Epithelial cell of esophagus (primary cell): ENCODE data around the gene SERGEF.
A peak's percentile ranks its signal among the peaks of the same experiment; 100 is the strongest.

Experiments
- DNase-seq: peaks from one replicate; pipeline ENCODE4 v3.0.0; 2010; ENCODE audit warnings: low read depth
- H3K4me3 ChIP-seq: 2 replicates; pipeline ENCODE4 v1.5.1; 2011; ENCODE audit warnings: mild to moderate bottlenecking, low read length, control low read depth
- CTCF ChIP-seq: IDR thresholded peaks from 2 replicates; pipeline ENCODE4 v1.5.1; 2011; ENCODE audit warnings: low read depth, mild to moderate bottlenecking, low read length, control low read depth, inconsistent platforms; ENCODE audit not compliant: insufficient read depth; ENCODE audit errors: missing control alignments

Gene SERGEF

GRCh38 chr11:17828311-17828751 is 184.5 kb downstream of the SERGEF start:
- H3K4me3 ChIP-seq, result no peak overlapping the region
- TF ChIP-seq CTCF, result no peak
- DNase-seq, result no peak

GRCh38 chr11:17827006-17827405 is 185.8 kb downstream of the SERGEF start:
- peak; percentile 55 for TF ChIP-seq CTCF
- DNase-seq, result peak; percentile 43
- no peak overlapping the region for H3K4me3 ChIP-seq

GRCh38 chr11:17822401-17822781 is 190.5 kb downstream of the SERGEF start:
- DNase-seq, result no peak
- TF ChIP-seq CTCF, result no peak
- no peak overlapping the region for H3K4me3 ChIP-seq

GRCh38 chr11:17821648-17822400 is 191.0 kb downstream of the SERGEF start:
- DNase-seq, result peak; percentile 47
- no peak overlapping the region for H3K4me3 ChIP-seq
- no peak for TF ChIP-seq CTCF

DNA sequence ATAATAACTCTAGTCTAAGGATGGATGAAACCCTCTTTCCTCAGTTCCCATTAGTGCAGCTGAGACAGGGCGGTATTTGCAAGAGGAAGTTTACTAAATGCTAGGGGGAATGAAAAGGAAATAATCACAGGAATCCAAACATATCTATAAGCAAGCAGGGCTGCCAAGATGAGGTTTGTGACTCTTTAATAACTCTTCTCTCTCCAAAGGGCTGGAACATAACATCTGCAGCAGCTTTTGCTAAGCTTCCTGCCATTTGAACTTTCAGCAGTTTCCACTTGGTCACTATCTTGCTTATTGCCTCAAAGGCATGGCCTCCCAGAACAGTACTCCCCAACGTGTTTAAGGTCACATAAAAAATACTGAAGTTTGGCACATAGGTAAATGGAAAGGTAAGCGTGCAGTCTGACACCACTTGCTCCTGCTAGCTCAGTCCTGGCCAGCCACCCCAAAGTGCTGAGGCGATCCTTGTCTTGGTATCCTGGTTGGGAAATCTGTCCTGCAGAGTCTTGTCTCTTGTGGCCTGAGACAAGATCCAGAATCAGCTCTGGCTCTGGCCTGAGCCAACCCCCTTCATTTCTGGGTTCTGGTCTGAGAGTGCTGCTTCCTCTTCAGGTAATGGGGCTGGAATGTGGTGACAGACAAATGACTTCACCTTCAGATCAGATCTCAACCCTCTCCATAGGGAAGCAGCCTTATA is 196.5 kb downstream of the SERGEF start:
- peak; percentile 78 for DNase-seq
- TF ChIP-seq CTCF, result no peak
- H3K4me3 ChIP-seq, result no peak overlapping the region

DNA sequence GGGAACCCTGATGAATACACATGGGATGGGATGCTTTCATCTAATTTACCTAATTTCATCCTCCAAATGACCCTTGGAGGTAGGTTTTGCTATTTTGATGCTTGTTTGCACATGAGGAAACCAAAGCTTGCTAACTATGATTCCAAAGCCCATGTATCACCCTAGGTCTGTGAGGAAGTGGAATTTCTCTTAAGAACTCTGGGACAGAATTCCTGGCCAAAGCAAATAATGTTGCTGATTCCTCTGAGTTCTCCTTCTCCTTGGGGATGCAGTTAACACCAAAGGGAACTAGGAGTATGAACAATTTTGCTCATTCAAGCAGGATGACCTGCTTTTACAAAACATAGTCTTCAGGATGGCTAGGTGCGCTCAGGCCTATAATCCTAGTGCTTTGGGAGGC is 198.3 kb downstream of the SERGEF start:
- no peak for DNase-seq
- no peak overlapping the region for H3K4me3 ChIP-seq
- no peak for TF ChIP-seq CTCF
